AG20443 (cell line): ENCODE measurements around the gene KCND3.

Experiments
- DNase-seq: peaks from one replicate; pipeline ENCODE4 v3.0.0; 2012; ENCODE audit warnings: low spot score, mixed read lengths

The KCND3 gene

DNA sequence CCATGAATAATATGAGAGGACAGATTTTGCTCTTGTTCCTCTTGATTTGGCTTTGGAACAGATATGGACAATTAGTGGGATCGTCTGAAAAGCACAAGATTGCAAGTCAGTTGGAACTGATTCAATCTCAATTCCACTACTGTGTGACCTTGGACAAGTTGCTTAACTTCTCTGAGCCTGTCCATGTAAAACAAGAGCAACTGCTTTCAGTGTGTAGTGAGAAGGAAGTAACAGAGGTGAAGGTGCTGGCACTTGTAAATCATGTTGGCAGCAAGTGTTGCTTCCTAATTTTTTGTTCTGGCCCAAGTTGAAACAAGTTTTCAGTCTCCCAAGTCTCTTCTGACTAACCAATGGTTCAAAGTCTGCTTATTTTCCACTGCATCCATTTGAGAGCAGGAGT is 265.6 kb downstream of the KCND3 start:
- DNase-seq, result no peak

- no peak for DNase-seq
Observed at GRCh38 chr1:111723091-111723806, 266.2 kb downstream of the KCND3 start.

DNA sequence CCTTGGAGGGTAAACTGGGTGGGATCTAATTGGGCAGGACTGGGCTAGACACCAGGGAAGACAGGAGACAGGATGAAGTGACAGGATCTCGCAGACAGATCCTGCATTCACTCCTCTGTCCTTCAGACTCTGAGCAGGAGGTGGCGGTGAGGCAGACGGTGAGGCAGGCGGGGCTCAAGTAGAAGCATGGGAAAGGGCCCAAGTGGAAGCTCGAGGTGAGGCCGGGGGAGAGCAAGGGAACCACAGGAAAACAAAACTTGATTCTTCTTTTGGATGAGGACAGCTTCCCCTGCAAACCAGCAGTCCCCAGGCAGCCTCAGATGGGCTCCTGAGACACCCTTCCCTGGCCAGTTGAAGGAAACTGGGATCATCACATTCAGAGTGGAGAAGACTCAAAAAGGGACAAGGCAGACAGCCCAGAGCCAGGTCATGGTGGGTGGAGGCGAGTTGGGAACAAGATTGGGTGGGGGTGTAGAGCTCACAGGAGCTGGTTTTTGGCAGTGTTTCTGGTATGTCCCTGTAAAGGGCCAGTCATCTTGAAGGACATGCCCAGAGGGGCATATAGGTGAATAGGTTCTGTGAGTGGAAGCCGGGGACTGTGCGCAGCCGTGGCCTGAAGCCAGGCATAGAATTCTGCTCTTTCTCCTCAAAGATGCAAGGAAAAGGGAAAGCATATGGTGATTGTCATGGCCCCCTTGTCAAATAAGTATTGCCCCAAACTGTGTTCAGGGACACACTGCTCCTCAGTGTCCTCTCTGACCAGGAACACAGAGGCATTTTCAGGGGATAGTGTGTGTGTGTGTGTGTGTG is 268.3 kb downstream of the KCND3 start:
- no peak for DNase-seq
